SK-N-SH (cell line): Measurements from ENCODE around the gene BCAM. TPM values are rescaled to one million over a fixed set of nuclear protein-coding genes. Genes with fewer than 3 reads are reported as not detected.

Source experiments
- CTCF ChIA-PET: fragments of 300-600, 350-600 bp; formaldehyde crosslinking; extraction: SDS; loops from one replicate; lab custom pipeline; 2021; lab: Yijun Ruan, JAX
- POLR2A ChIA-PET: fragments of 350-600 bp; sonication (Branson Sonifier 250); formaldehyde crosslinking; extraction: SDS; loops from one replicate; lab custom pipeline; 2020; ENCODE audit warnings: antibody characterized with exemption, inconsistent platforms; lab: Yijun Ruan, JAX
- DNase-seq: peaks from one replicate; pipeline ENCODE4 v3.0.0; 2012
- H2AFZ ChIP-seq: fragments of 200-600 bp; sonication (generic); 2 replicates; pipeline ENCODE4 v1.8.1; 2016; ENCODE audit warnings: antibody characterized with exemption, mild to moderate bottlenecking, low read depth
- H3F3A ChIP-seq: fragments of 200-600 bp; sonication (generic); replicated peaks from 2 replicates; pipeline ENCODE3; 2016; ENCODE audit warnings: antibody characterized with exemption, mild to moderate bottlenecking; ENCODE audit not compliant: insufficient read depth
- H3K27ac ChIP-seq, 2 experiments: fragments of 200-500 bp in 1 of 2; fragments of 200-600 bp in 1 of 2; sonication (Bioruptor generic) in 1 of 2; sonication (generic), shearing (Covaris generic) in 1 of 2; 2 replicates each; pipeline versions ENCODE4 v1.5.1 to v1.6.1; 2014 to 2016; ENCODE audit warnings: low read depth in 2 of 2, inconsistent platforms in 1 of 2, low read length in 1 of 2, mild to moderate bottlenecking in 1 of 2, mixed read lengths in 1 of 2
- H3K27me3 ChIP-seq: fragments of 200-600 bp; sonication (generic), shearing (Covaris generic); 2 replicates; pipeline ENCODE4 v1.6.1; 2016; ENCODE audit warnings: mixed run types; ENCODE audit not compliant: insufficient read depth
- H3K36me3 ChIP-seq, 2 experiments: fragments of 200-500 bp in 1 of 2; fragments of 200-600 bp in 1 of 2; sonication (Bioruptor generic) in 1 of 2; sonication (generic) in 1 of 2; replicated peaks in 1 of 2; 2 replicates each; pipeline versions ENCODE3 to v1.5.1; 2014 to 2016; ENCODE audit warnings: low read length in 1 of 2, mild to moderate bottlenecking in 1 of 2; ENCODE audit not compliant: insufficient read depth in 2 of 2, control insufficient read depth in 1 of 2
- H3K4me1 ChIP-seq, 2 experiments: fragments of 200-500 bp in 1 of 2; fragments of 200-600 bp in 1 of 2; sonication (Bioruptor generic) in 1 of 2; sonication (generic), shearing (Covaris generic) in 1 of 2; 2 replicates each; pipeline versions ENCODE4 v1.5.1 to v1.6.1; 2014 to 2016; ENCODE audit warnings: low read depth in 1 of 2, low read length in 1 of 2, mixed run types in 1 of 2; ENCODE audit not compliant: insufficient read depth in 2 of 2, control insufficient read depth in 1 of 2
- H3K4me2 ChIP-seq: fragments of 200-600 bp; sonication (generic), shearing (Covaris generic); 2 replicates; pipeline ENCODE4 v1.6.1; 2017; ENCODE audit warnings: mixed run types
- H3K4me3 ChIP-seq, 2 experiments: fragments of 200-500 bp in 1 of 2; fragments of 200-600 bp in 1 of 2; sonication (Bioruptor generic) in 1 of 2; sonication (generic), shearing (Covaris generic) in 1 of 2; 2 replicates each; pipeline versions ENCODE4 v1.5.1 to v1.8.1; 2014 to 2016; ENCODE audit warnings: low read depth in 2 of 2, inconsistent platforms in 1 of 2, low read length in 1 of 2, mild to moderate bottlenecking in 1 of 2, mixed read lengths in 1 of 2, moderate library complexity in 1 of 2
- H3K79me2 ChIP-seq: fragments of 200-600 bp; sonication (generic); 2 replicates; pipeline ENCODE4 v1.8.1; 2017; ENCODE audit warnings: mild to moderate bottlenecking; ENCODE audit not compliant: insufficient read depth
- H3K9ac ChIP-seq: fragments of 200-600 bp; sonication (generic); 2 replicates; pipeline ENCODE4 v1.6.1; 2017; ENCODE audit warnings: mixed run types
- H3K9me2 ChIP-seq: fragments of 200-600 bp; sonication (generic); 2 replicates; pipeline ENCODE4 v1.6.1; 2017; ENCODE audit warnings: mixed run types
- H3K9me3 ChIP-seq: fragments of 200-600 bp; sonication (generic); 2 replicates; pipeline ENCODE4 v1.6.1; 2017; ENCODE audit warnings: mixed run types, mild to moderate bottlenecking, moderate library complexity
- H4K20me1 ChIP-seq: fragments of 200-600 bp; sonication (generic); 2 replicates; pipeline ENCODE4 v1.6.1; 2017; ENCODE audit warnings: mild to moderate bottlenecking, mixed run types; ENCODE audit not compliant: insufficient read depth
- CTCF ChIP-seq: fragments of 200-600 bp; sonication (generic); IDR thresholded peaks from 2 replicates; pipeline ENCODE4 v1.6.1; 2017; ENCODE audit warnings: antibody characterized with exemption, mild to moderate bottlenecking, moderate library complexity
- FOSL2 ChIP-seq: IDR thresholded peaks from 2 replicates; pipeline ENCODE4 v1.4.0; 2012; ENCODE audit warnings: low read depth, mild to moderate bottlenecking, moderate library complexity, borderline replicate concordance
- FOXJ3 ChIP-seq: sonication (generic); formaldehyde crosslinking; IDR thresholded peaks from 2 replicates; pipeline ENCODE4 v1.5.1; 2020; ENCODE audit warnings: mild to moderate bottlenecking, missing genetic modification reagents
- GABPA ChIP-seq: IDR thresholded peaks from 2 replicates; pipeline ENCODE4 v1.4.0; 2012; ENCODE audit warnings: low read depth, mild to moderate bottlenecking
- GATA2 ChIP-seq: sonication (generic); formaldehyde crosslinking; IDR thresholded peaks from 2 replicates; pipeline ENCODE4 v1.5.0; 2020; ENCODE audit warnings: mild to moderate bottlenecking, missing genetic modification reagents
- MXI1 ChIP-seq: IDR thresholded peaks from 2 replicates; pipeline ENCODE4 v1.6.1; 2012; ENCODE audit warnings: mild to moderate bottlenecking, low read depth, low read length, improper control_type of control experiment
- NFIC ChIP-seq: IDR thresholded peaks from 2 replicates; pipeline ENCODE4 v1.4.0; 2012; ENCODE audit warnings: borderline replicate concordance
- PBX3 ChIP-seq: IDR thresholded peaks from 2 replicates; pipeline ENCODE4; 2012
- POLR2AphosphoS5 ChIP-seq: IDR thresholded peaks from 2 replicates; pipeline ENCODE4 v1.6.1; 2012; ENCODE audit warnings: low read depth, low read length
- RAD21 ChIP-seq: IDR thresholded peaks from 2 replicates; pipeline ENCODE4 v1.6.1; 2012; ENCODE audit warnings: mild to moderate bottlenecking, low read length
- RFX5 ChIP-seq: IDR thresholded peaks from 2 replicates; pipeline ENCODE4 v1.6.1; 2012; ENCODE audit warnings: mild to moderate bottlenecking, improper control_type of control experiment, low read length
- RXRA ChIP-seq: IDR thresholded peaks from 2 replicates; pipeline ENCODE4 v1.4.0; 2012; ENCODE audit warnings: low read depth, mild to moderate bottlenecking, borderline replicate concordance
- SIN3A ChIP-seq: IDR thresholded peaks from 2 replicates; pipeline ENCODE4 v1.6.1; 2012; ENCODE audit warnings: low read depth, mild to moderate bottlenecking, low read length, moderate library complexity, borderline replicate concordance
- SMC3 ChIP-seq: IDR thresholded peaks from 2 replicates; pipeline ENCODE4 v1.6.1; 2012; ENCODE audit warnings: low read depth, low read length, improper control_type of control experiment
- TAF1 ChIP-seq: IDR thresholded peaks from 2 replicates; pipeline ENCODE4 v1.6.1; 2012; ENCODE audit warnings: low read depth, mild to moderate bottlenecking, low read length, moderate library complexity, borderline replicate concordance
- TEAD4 ChIP-seq: IDR thresholded peaks from 2 replicates; pipeline ENCODE4 v1.4.0; 2012; ENCODE audit warnings: mild to moderate bottlenecking, borderline replicate concordance; ENCODE audit not compliant: insufficient read depth
- USF1 ChIP-seq: IDR thresholded peaks from 2 replicates; pipeline ENCODE4 v1.4.0; 2012; ENCODE audit warnings: low read depth, borderline replicate concordance
- USF2 ChIP-seq: fragments of 150-350 bp; IDR thresholded peaks from 2 replicates; pipeline ENCODE4 v1.6.1; 2017; ENCODE audit warnings: antibody characterized with exemption, low read length, low read depth, borderline replicate concordance
- ZBTB33 ChIP-seq: IDR thresholded peaks from 2 replicates; pipeline ENCODE4 v1.4.0; 2012; ENCODE audit warnings: low read depth, borderline replicate concordance
- WGBS: methylation state at CpG from one replicate; pipeline ENCODE4 v1.1.6; 2017; ENCODE audit warnings: low lambda C conversion rate; 5-methylcytosine and 5-hydroxymethylcytosine counted together
- polyA plus RNA-seq, 3 experiments: library from polyadenylated mRNA; depleted of rRNA; stranded (reverse); fragments of >200 nt; gene quantifications; 2 replicates each; pipeline ENCODE4 v1.2.3, GENCODE V29; 2012

Gene BCAM
- polyA plus RNA-seq, 1 of the 3 experiments (the other 2 are of a cell fraction), result 34.0 TPM

- Histone ChIP-seq H3K4me2 (no peak overlapping the region), H3K27ac (no peak overlapping the region)
- TF ChIP-seq SIN3A (no peak), USF1 (no peak), GABPA (no peak)
- TF ChIP-seq, all 33 proteins: peak for 0
- Histone ChIP-seq H3K9ac (no peak overlapping the region), H3K9me2 (no peaks in the 10 kb centered on the region), H3F3A (peaks cover 16% of the 10 kb centered on the region), H2AFZ (no peak overlapping the region), H3K4me3 (no peak overlapping the region), H4K20me1 (no peaks in the 10 kb centered on the region), H3K79me2 (no peaks in the 10 kb centered on the region), H3K36me3 (no peaks in the 10 kb centered on the region), H3K4me1 (no peaks in the 10 kb centered on the region), H3K9me3 (no peaks in the 10 kb centered on the region), H3K27me3 (no peaks in the 10 kb centered on the region)
- 65% methylated on average over 22 of the region's 22 CpGs for WGBS
- POLR2A ChIA-PET, result interaction anchor here (0.6 kb wide), 1 partner anchor 39 kb away, joined by 4 read pairs; no protein-coding TSS in a partner anchor
- CTCF ChIA-PET, result interaction anchor here (1.3 to 17.6 kb wide), 4 partner anchors 18 to 194 kb away, joined by 3 to 598 read pairs (median 8); no protein-coding TSS in a partner anchor
- DNase-seq, result no peak
These were observed 43.6 kb upstream of the BCAM start for GRCh38 chr19:44765033-44765948.

GRCh38 chr19:44765949-44766335 lies 43.0 kb upstream of the BCAM start:
- TF ChIP-seq RAD21 (no peak), RXRA (no peak), TAF1 (no peak), FOSL2 (no peak), GABPA (no peak), SMC3 (no peak), TEAD4 (no peak), MXI1 (no peak), SIN3A (no peak), NFIC (no peak), GATA2 (CRISPR knock-in tag) (no peak), POLR2AphosphoS5 (no peak), RFX5 (no peak), ZBTB33 (no peak), FOXJ3 (CRISPR knock-in tag) (no peak), CTCF (no peak), USF2 (no peak), PBX3 (no peak)
- H3K27me3 ChIP-seq, result no peaks in the 10 kb centered on the region
- no peak overlapping the region for H3K4me3 ChIP-seq
- H3K9ac ChIP-seq, result no peak overlapping the region
- H3F3A ChIP-seq, result peaks cover 16% of the 10 kb centered on the region
- no peaks in the 10 kb centered on the region for H4K20me1 ChIP-seq
- no peaks in the 10 kb centered on the region for H3K36me3 ChIP-seq
- no peaks in the 10 kb centered on the region for H3K9me3 ChIP-seq
- ChIA-PET CTCF (interaction anchor here (1.3 to 17.6 kb wide), 6 partner anchors 8 to 195 kb away, joined by 3 to 598 read pairs (median 8); no protein-coding TSS in a partner anchor), POLR2A (interaction anchor here (0.6 kb wide), 1 partner anchor 40 kb away, joined by 4 read pairs; no protein-coding TSS in a partner anchor)
- no peaks in the 10 kb centered on the region for H3K9me2 ChIP-seq
- no peaks in the 10 kb centered on the region for H3K4me1 ChIP-seq
- 48% methylated on average over 3 of the region's 3 CpGs for whole genome bisulfite sequencing
- H3K79me2 ChIP-seq, result no peaks in the 10 kb centered on the region
- H3K27ac ChIP-seq, result no peak overlapping the region
- no peak overlapping the region for H3K4me2 ChIP-seq
- DNase-seq, result no peak
- H2AFZ ChIP-seq, result no peak overlapping the region
